CD4-positive, alpha-beta T cell (primary cell): Measurements from ENCODE around the gene OR4K13. TPM values are rescaled to one million over a fixed set of nuclear protein-coding genes. Genes with fewer than 3 reads are reported as not detected.

Experiments used
- ATAC-seq: fragments of 200-7000 bp; cut with Tn5 transposase; one replicate; pipeline ENCODE4 v1.10.0; 2022; ENCODE audit warnings: mild to moderate bottlenecking; ENCODE audit not compliant: poor library complexity
- CTCF ChIA-PET: fragments of 350-600 bp; sonication (Branson Sonifier 250); formaldehyde crosslinking; loops from one replicate; lab custom pipeline; 2021; ENCODE audit warnings: antibody characterized with exemption, inconsistent platforms; lab: Charles Lee
- POLR2A ChIA-PET: fragments of 350-600 bp; sonication (Branson Sonifier 250); formaldehyde crosslinking; loops from one replicate; lab custom pipeline; 2021; ENCODE audit warnings: antibody characterized with exemption, inconsistent platforms; lab: Charles Lee
- DNase-seq, 14 experiments: peaks; one replicate each; pipeline ENCODE4 v3.0.0-alpha.2; 2013 to 2020; ENCODE audit warnings: mixed read lengths in 2 of 14
- H3K27ac ChIP-seq, 2 donors: one replicate each; pipeline versions ENCODE4 v1.5.1 to v1.7.0; 2013; ENCODE audit warnings: low read length in 2 of 2, low read depth in 1 of 2, mild to moderate bottlenecking in 1 of 2
- H3K27me3 ChIP-seq, 2 experiments: 1 replicate in 1 of 2; 2 replicates in 1 of 2; pipeline versions ENCODE4 v1.6.1 to v1.7.0; 2013; ENCODE audit warnings: low read length in 2 of 2, control low read depth in 1 of 2, mild to moderate bottlenecking in 1 of 2, moderate library complexity in 1 of 2; ENCODE audit not compliant: insufficient read depth in 2 of 2, control insufficient read depth in 1 of 2
- H3K36me3 ChIP-seq: one replicate; pipeline ENCODE4 v1.6.1; 2013; ENCODE audit warnings: low read length, control low read depth; ENCODE audit not compliant: insufficient read depth
- H3K4me1 ChIP-seq: one replicate; pipeline ENCODE4 v1.6.1; 2013; ENCODE audit warnings: low read length, control low read depth; ENCODE audit not compliant: insufficient read depth
- H3K4me3 ChIP-seq: one replicate; pipeline ENCODE4 v1.5.1; 2013; ENCODE audit warnings: mild to moderate bottlenecking, low read length, moderate library complexity
- H3K9me3 ChIP-seq, 2 experiments: 1 replicate in 1 of 2; 2 replicates in 1 of 2; pipeline versions ENCODE4 v1.6.1 to v1.7.0; 2013; ENCODE audit warnings: low read length in 2 of 2, mild to moderate bottlenecking in 2 of 2, control low read depth in 1 of 2, moderate library complexity in 1 of 2; ENCODE audit not compliant: control insufficient read depth in 1 of 2, insufficient read depth in 1 of 2
- H3K27ac Mint-ChIP-seq: one replicate; pipeline ENCODE4 v1.8.0; 2020; ENCODE audit warnings: mixed read lengths
- H3K27me3 Mint-ChIP-seq: one replicate; pipeline ENCODE4 v1.8.0; 2021; ENCODE audit warnings: mixed read lengths
- H3K36me3 Mint-ChIP-seq: one replicate; pipeline ENCODE4 v1.8.0; 2021; ENCODE audit warnings: low read depth, mixed read lengths
- H3K4me1 Mint-ChIP-seq: one replicate; pipeline ENCODE4 v1.8.0; 2021; ENCODE audit warnings: low read depth, mixed read lengths
- H3K4me3 Mint-ChIP-seq: one replicate; pipeline ENCODE4 v1.8.0; 2020; ENCODE audit warnings: mild to moderate bottlenecking, mixed read lengths
- H3K9me3 Mint-ChIP-seq: one replicate; pipeline ENCODE4 v1.8.0; 2020; ENCODE audit warnings: mixed read lengths
- CTCF ChIP-seq: fragments of 200-600 bp; IDR thresholded peaks from one replicate; pipeline ENCODE4 v1.8.0; 2022; ENCODE audit warnings: antibody characterized with exemption, mild to moderate bottlenecking
- intact Hi-C, 2 experiments: fragments of 100-400 bp; cut with DNase I in 1 of 2; cut with micrococcal nuclease in 1 of 2; formaldehyde crosslinking; loops; one replicate each; pipeline versions ENCODE4 v1.15.1 to v1.9.0; 2023 to 2025; cut with DNase I, micrococcal nuclease
- total RNA-seq, 174 experiments: library from RNA in 2 of 174; stranded (reverse) in 2 of 174; gene quantifications; one replicate each; pipeline ENCODE4 v1.2.3 and lab custom pipeline; 2021 to 2026

The OR4K13 gene
- total RNA-seq, 2 experiments from 2014 or later = not detected

GRCh38 chr14:20019257-20019865, 16.5 kb downstream of the OR4K13 start, which contains the start of gene OR4K14:
Gene OR4K14, minus strand, starts transcription at chr14:20019307. Its CDS starts 4,114 bp downstream, at chr14:20015193.
- CTCF ChIA-PET = no interaction called here
- Histone ChIP-seq H3K4me3 (no peak within 1 kb of the TSS), H3K4me1 (no peaks in the 10 kb centered on the region), H3K36me3 (no peaks in the 10 kb centered on the region), H3K27ac (no peak within 1 kb of the TSS), H3K9me3 (peaks cover 0 to under 1% of the 10 kb centered on the region in 2 experiments), H3K27me3 (no peaks in the 10 kb centered on the region)
- Mint-ChIP-seq H3K27ac (no peak within 1 kb of the TSS), H3K36me3 (no peaks in the 10 kb centered on the region), H3K4me1 (no peaks in the 10 kb centered on the region), H3K27me3 (peaks cover 5% of the 10 kb centered on the region), H3K9me3 (peaks cover under 1% of the 10 kb centered on the region), H3K4me3 (no peak within 1 kb of the TSS)
- intact Hi-C loops = no loop called here
- no peak for ATAC-seq
- TF ChIP-seq CTCF = no peak
- POLR2A ChIA-PET = no interaction called here
- no peak for DNase-seq

GRCh38 chr14:20008156-20008555, 27.7 kb downstream of the OR4K13 start:
- no peaks in the 10 kb centered on the region for H3K9me3 ChIP-seq
- H3K4me1 ChIP-seq = no peaks in the 10 kb centered on the region
- intact Hi-C loops = no loop called here
- DNase-seq (no peak), ATAC-seq (no peak)
- H3K27ac ChIP-seq = no peak overlapping the region
- ChIA-PET CTCF (no interaction called here), POLR2A (no interaction called here)
- peaks cover 15% of the 10 kb centered on the region for H3K9me3 Mint-ChIP-seq
- H3K4me3 Mint-ChIP-seq = no peak overlapping the region
- H3K27ac Mint-ChIP-seq = no peak overlapping the region
- no peaks in the 10 kb centered on the region for H3K36me3 ChIP-seq
- no peaks in the 10 kb centered on the region for H3K36me3 Mint-ChIP-seq
- H3K27me3 ChIP-seq = no peaks in the 10 kb centered on the region
- no peaks in the 10 kb centered on the region for H3K27me3 Mint-ChIP-seq
- H3K4me3 ChIP-seq = no peak overlapping the region
- H3K4me1 Mint-ChIP-seq = no peaks in the 10 kb centered on the region
- TF ChIP-seq CTCF = no peak

- intact Hi-C loops = no loop called here
- no peaks in the 10 kb centered on the region for H3K36me3 Mint-ChIP-seq
- Histone ChIP-seq H3K27me3 (no peaks in the 10 kb centered on the region), H3K36me3 (no peaks in the 10 kb centered on the region), H3K4me1 (no peaks in the 10 kb centered on the region), H3K9me3 (no peaks in the 10 kb centered on the region), H3K27ac (no peak overlapping the region), H3K4me3 (no peak overlapping the region)
- H3K27ac Mint-ChIP-seq = no peak overlapping the region
- DNase-seq (peak in 2 of 14 experiments; percentile 9 to 49), ATAC-seq (no peak)
- no peak for TF ChIP-seq CTCF
- H3K27me3 Mint-ChIP-seq = no peaks in the 10 kb centered on the region
- no peaks in the 10 kb centered on the region for H3K4me1 Mint-ChIP-seq
- H3K4me3 Mint-ChIP-seq = no peak overlapping the region
- CTCF ChIA-PET = no interaction called here
- H3K9me3 Mint-ChIP-seq = peaks cover 5% of the 10 kb centered on the region
- POLR2A ChIA-PET = no interaction called here
Measured at GRCh38 chr14:20002319-20002718, 33.5 kb downstream of the OR4K13 start.
